Adrenal gland (tissue), 12 donors: ENCODE data around the gene STX2. TPM values are rescaled to one million over a fixed set of nuclear protein-coding genes. Genes with fewer than 3 reads are reported as not detected.

Source experiments
- DNase-seq, 7 donors: peaks; one replicate each; pipeline ENCODE4 v3.0.0-alpha.2; 2019 to 2020
- H3K27ac ChIP-seq, 5 donors: fragments of 200-600 bp; sonication (generic) in 4 of 5; 1 replicate in 3 of 5; 2 replicates in 2 of 5; pipeline versions ENCODE4 v1.5.1 to v1.8.0; 2016 to 2020; ENCODE audit warnings: mild to moderate bottlenecking in 1 of 5
- H3K27me3 ChIP-seq: fragments of 200-600 bp; 2 replicates; pipeline ENCODE4 v1.8.0; 2021
- H3K36me3 ChIP-seq, 2 donors: fragments of 200-600 bp; replicated peaks in 1 of 2; 1 replicate in 1 of 2; 2 replicates in 1 of 2; pipeline versions ENCODE4 v1.5.1 to v1.8.0; 2018 to 2022
- H3K4me1 ChIP-seq, 2 donors: fragments of 200-600 bp; replicated peaks in 1 of 2; 1 replicate in 1 of 2; 2 replicates in 1 of 2; pipeline versions ENCODE4 v1.5.1 to v1.8.0; 2018 to 2021
- H3K4me3 ChIP-seq, 4 donors: fragments of 200-600 bp; sonication (generic) in 3 of 4; one replicate each; pipeline ENCODE4 v1.5.1; 2016 to 2018
- H3K9me3 ChIP-seq, 3 donors: fragments of 200-600 bp; sonication (generic) in 1 of 3; replicated peaks in 1 of 3; 1 replicate in 2 of 3; 2 replicates in 1 of 3; pipeline versions ENCODE4 v1.5.1 to v1.8.0; 2016 to 2021
- POLR2A ChIP-seq, 2 donors: fragments of 450-650 bp; IDR thresholded peaks; one replicate each; pipeline ENCODE4 v1.6.1; 2017; ENCODE audit warnings: antibody characterized with exemption in 2 of 2, mild to moderate bottlenecking in 2 of 2, moderate library complexity in 1 of 2
- WGBS, 4 donors: extraction: QIAGEN DNeasy Blood & Tissue Kit in 2 of 4; methylation state at CpG; one replicate each; pipeline versions ENCODE4 v1.1.5 to v1.1.7; 2013 to 2017; 5-methylcytosine and 5-hydroxymethylcytosine counted together
- intact Hi-C, 2 donors: fragments of 100-400 bp; cut with DNase I; formaldehyde crosslinking; loops; one replicate each; pipeline versions ENCODE4 v1.14.1 to v1.15.0; 2022 to 2023
- polyA plus RNA-seq, 3 donors: library from polyadenylated mRNA; stranded (reverse); fragments of 200-250 nt in 2 of 3; fragments of 350-450 nt in 1 of 3; fragmentation: Illumina TruSeq in 1 of 3; extraction: RNeasy Lipid Tissue Mini Kit (QIAGEN cat#74804) in 1 of 3; gene quantifications; one replicate each; pipeline ENCODE4 v1.2.3, GENCODE V29; 2013 to 2014
- total RNA-seq, 9 donors: library from RNA; depleted of rRNA in 4 of 9; stranded (reverse); fragments of >200 nt in 4 of 9; fragments of 120-200 nt in 1 of 9; fragmentation: NEBNext Ultra II Directional in 1 of 9; extraction: Animal tissue kit (Norgen Biotek cat#: 25700) in 1 of 9; gene quantifications; one replicate each; pipeline versions ENCODE4 v1.1.0 to v1.2.4, GENCODE V29; 2013 to 2023
- TF ChIP-seq, protein P1 (sequence below), 6 experiments: fragments of 450-650 bp in 4 of 6; fragments of 200-600 bp in 2 of 6; sonication (generic) in 1 of 6; IDR thresholded peaks; 1 replicate in 5 of 6; 2 replicates in 1 of 6; pipeline versions ENCODE4 v1.5.1 to v1.8.0; 2016 to 2021; ENCODE audit warnings: antibody characterized with exemption in 6 of 6, mild to moderate bottlenecking in 2 of 6, moderate library complexity in 1 of 6
- donor health status: healthy with polysubstance abuse.
- donor health status: Bipolar disorder and iron deficiency.
- donor health status: DM: yes; HTN: yes; CAD: no.
- donor health status: DM: no; HTN: no; CAD: no.
- donor health status: DM: no; HTN: no; CAD: no.
- donor health status: DM: yes; HTN: yes; CAD: no.

The STX2 gene
- total and polyA plus RNA-seq, 12 donors: 8.3 to 23.8 (median 13.6) TPM

DNA sequence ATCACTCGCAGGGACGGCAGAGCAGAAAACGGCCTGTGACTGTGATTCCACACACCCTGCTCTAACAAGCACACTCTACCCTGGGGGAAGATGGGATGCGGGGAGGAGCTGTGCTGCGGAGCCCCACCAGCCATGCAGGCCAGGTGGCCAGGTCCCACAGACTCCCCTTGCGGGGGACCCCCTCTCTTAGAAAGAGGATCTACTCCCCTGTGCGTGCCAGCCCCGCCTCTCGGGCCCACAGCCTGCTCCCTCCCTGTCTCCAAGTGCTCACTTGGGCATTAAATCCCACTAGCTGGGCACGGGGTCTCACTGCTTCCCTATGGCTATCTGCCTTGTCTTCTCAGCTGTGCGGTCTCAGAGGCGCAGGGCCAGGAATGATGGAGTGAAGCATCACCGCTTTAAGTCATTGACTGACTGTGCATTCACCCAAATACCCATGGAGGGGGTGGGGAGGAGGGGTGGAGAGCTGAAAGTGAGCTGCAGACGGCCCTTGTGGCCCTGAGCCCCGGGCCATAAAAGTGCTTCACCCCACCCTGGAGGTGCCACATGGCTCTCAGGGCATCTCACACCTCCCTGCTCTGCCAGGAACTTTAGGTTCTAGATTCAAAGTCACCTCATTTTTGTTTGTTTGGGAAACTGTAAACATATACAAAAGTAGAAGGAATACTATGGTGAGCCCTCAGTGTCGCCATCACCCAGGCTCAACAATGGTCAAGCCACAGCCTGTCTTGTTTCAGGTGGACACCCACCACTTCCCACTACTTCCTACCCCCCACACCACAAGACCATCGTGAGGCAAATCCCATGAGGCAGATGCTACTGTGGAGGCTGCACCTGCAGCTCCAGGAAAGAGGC, 9.4 kb downstream of the STX2 start:
- peaks cover 0 to 13% of the 10 kb centered on the region in 2 donors for H3K4me1 ChIP-seq
- H3K27ac ChIP-seq: no peak overlapping the region
- DNase-seq: peak in 1 of 7 donors; percentile 45
- no peaks in the 10 kb centered on the region for H3K36me3 ChIP-seq
- no peaks in the 10 kb centered on the region for H3K27me3 ChIP-seq
- no peaks in the 10 kb centered on the region for H3K9me3 ChIP-seq
- intact Hi-C loops: loop anchor here in 1 of 2 donors (5.0 kb wide), 1 partner anchor 43 kb away; the partner anchor contains the start of gene RAN
- WGBS, 4 donors: 84 to 89% (median 88%) methylated on average over 15 to 17 of the region's 17 CpGs
- no peak overlapping the region for H3K4me3 ChIP-seq
- no peak for TF ChIP-seq POLR2A (IDR thresholded peaks at IDR 0.05)
- TF ChIP-seq, protein P1, sequence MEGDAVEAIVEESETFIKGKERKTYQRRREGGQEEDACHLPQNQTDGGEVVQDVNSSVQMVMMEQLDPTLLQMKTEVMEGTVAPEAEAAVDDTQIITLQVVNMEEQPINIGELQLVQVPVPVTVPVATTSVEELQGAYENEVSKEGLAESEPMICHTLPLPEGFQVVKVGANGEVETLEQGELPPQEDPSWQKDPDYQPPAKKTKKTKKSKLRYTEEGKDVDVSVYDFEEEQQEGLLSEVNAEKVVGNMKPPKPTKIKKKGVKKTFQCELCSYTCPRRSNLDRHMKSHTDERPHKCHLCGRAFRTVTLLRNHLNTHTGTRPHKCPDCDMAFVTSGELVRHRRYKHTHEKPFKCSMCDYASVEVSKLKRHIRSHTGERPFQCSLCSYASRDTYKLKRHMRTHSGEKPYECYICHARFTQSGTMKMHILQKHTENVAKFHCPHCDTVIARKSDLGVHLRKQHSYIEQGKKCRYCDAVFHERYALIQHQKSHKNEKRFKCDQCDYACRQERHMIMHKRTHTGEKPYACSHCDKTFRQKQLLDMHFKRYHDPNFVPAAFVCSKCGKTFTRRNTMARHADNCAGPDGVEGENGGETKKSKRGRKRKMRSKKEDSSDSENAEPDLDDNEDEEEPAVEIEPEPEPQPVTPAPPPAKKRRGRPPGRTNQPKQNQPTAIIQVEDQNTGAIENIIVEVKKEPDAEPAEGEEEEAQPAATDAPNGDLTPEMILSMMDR (IDR thresholded peaks at IDR 0.05): no peak

DNA sequence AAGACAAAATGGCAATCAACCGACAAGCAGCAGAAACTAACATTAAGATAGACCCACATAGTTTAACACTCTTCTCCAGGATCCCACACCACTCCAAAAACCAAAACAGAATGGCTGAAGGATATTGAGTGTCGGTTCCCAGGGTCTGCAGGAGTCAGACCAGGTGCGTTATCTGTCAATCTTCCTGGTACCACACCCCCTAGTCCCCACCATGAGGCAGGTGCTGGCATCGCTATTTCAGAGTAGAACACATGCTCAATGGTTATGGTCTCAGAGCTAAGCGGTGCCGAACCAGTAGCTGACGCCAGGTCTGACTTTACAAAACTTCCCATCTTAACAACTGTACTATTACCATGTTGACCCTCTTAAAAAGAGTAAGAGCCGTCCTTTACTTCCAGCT, 10.2 kb downstream of the STX2 start:
- WGBS, 4 donors: 90 to 97% (median 95%) methylated on average over 8 of the region's 8 CpGs
- DNase-seq: peak in 1 of 7 donors; percentile 28
- no peaks in the 10 kb centered on the region for H3K36me3 ChIP-seq
- H3K4me1 ChIP-seq: peaks cover 0 to 12% of the 10 kb centered on the region in 2 donors
- no peak overlapping the region for H3K4me3 ChIP-seq
- no peaks in the 10 kb centered on the region for H3K27me3 ChIP-seq
- TF ChIP-seq, protein P1 (IDR thresholded peaks at IDR 0.05): no peak
- no peak for TF ChIP-seq POLR2A (IDR thresholded peaks at IDR 0.05)
- no peaks in the 10 kb centered on the region for H3K9me3 ChIP-seq
- intact Hi-C loops: loop anchor here in 1 of 2 donors (5.0 kb wide), 1 partner anchor 43 kb away; the partner anchor contains the start of gene RAN
- no peak overlapping the region for H3K27ac ChIP-seq

GRCh38 chr12:130827432-130827831, 11.6 kb downstream of the STX2 start:
- H3K27me3 ChIP-seq: no peaks in the 10 kb centered on the region
- TF ChIP-seq POLR2A (IDR thresholded peaks at IDR 0.05): no peak
- TF ChIP-seq, protein P1 (IDR thresholded peaks at IDR 0.05): no peak
- H3K36me3 ChIP-seq: peaks cover 0 to 10% of the 10 kb centered on the region in 2 donors
- intact Hi-C loops: loop anchor here in 1 of 2 donors (5.0 kb wide), 1 partner anchor 45 kb away; the partner anchor contains the start of gene RAN
- H3K9me3 ChIP-seq: no peaks in the 10 kb centered on the region
- H3K27ac ChIP-seq: peak overlapping the region in 1 of 5 donors; percentile 20
- DNase-seq: peak in 1 of 7 donors; percentile 43
- 54 to 84% (median 70%) methylated on average over 3 of the region's 3 CpGs for WGBS, 4 donors
- H3K4me3 ChIP-seq: no peak overlapping the region
- peaks cover 0 to 2% of the 10 kb centered on the region in 2 donors for H3K4me1 ChIP-seq

DNA sequence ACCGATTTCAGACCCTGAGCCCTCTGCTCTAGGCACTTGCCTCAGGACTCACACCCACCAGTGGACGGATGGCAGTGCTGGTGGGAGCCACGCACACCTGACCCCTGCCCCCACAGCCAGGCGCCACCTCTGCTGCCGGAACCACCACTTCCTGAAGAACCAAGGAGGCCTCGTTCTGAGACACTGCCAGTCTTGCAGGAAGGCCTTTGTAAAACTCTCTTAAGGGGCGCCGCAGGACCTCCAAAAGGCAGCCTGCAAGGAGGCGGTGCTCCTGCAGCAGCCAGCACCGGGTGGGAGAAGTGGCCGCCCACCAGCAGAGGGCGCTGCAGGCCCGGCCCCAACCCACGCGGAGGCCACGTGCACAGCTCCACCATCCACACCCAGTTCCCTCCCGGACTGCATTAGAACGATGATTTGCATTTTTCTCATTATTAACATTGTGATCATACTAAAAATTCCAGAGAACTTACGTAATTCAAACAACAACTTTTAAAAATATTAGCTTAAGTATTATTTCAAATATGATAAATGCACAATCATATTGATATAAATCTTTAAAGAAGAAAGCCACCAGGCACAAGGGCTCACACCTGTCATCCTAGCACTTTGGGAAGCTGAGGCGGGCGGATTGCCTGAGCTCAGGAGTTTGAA, 12.8 kb downstream of the STX2 start:
- no peaks in the 10 kb centered on the region for H3K27me3 ChIP-seq
- H3K9me3 ChIP-seq: no peaks in the 10 kb centered on the region
- no peak overlapping the region for H3K4me3 ChIP-seq
- intact Hi-C loops: loop anchor here in 1 of 2 donors (5.0 kb wide), 1 partner anchor 46 kb away; the partner anchor contains the start of gene RAN
- peak in 6 of 7 donors; percentile 41 to 65 (median 60) for DNase-seq
- WGBS, 4 donors: 56 to 73% (median 66%) methylated on average over 16 to 21 of the region's 21 CpGs
- H3K4me1 ChIP-seq: no peaks in the 10 kb centered on the region
- TF ChIP-seq, protein P1 (IDR thresholded peaks at IDR 0.05): peak; percentile 48 to 79 (median 62)
- TF ChIP-seq POLR2A (IDR thresholded peaks at IDR 0.05): no peak
- peak overlapping the region in 3 of 5 donors; percentile 7 to 33 (median 18) for H3K27ac ChIP-seq
- H3K36me3 ChIP-seq: peaks cover 0 to 10% of the 10 kb centered on the region in 2 donors
